ENCODE results near the gene FNIP1. TPM values are rescaled to one million over a fixed set of nuclear protein-coding genes. Genes with fewer than 3 reads are reported as not detected.

Gene FNIP1
- total and polyA plus RNA-seq, 2 of the 8 experiments (the other 6 are each of a cell fraction or from before 2014, with no cell fraction given): 3.5 to 17.3 TPM

GRCh38 chr5:131640043-131640856 lies 156.6 kb downstream of the FNIP1 start:
- DNase-seq (ENCODE audit: low read depth in 1 of 2, low spot score in 2 of 2) (no peak), FAIRE-seq (no peak)
- Histone ChIP-seq H3K9ac (replicated peaks in 1 of 4; ENCODE audit: extremely low read depth in 1 of 4, low read depth in 3 of 4, low read length in 3 of 4) (no peak overlapping the region), H3K27me3 (replicated peaks in 1 of 4; ENCODE audit: control insufficient read depth in 3 of 4, extremely low read depth in 1 of 4, insufficient read depth in 3 of 4, low read length in 3 of 4) (no peaks in the 10 kb centered on the region), H2BK12ac (ENCODE audit: low read depth, low read length) (no peak overlapping the region), H2AK5ac (ENCODE audit: low read depth, low read length) (no peak overlapping the region), H3K27ac (ENCODE audit: low read depth, low read length) (no peak overlapping the region), H4K5ac (ENCODE audit: insufficient read length, low read depth, low read length) (no peak overlapping the region), H3K18ac (ENCODE audit: extremely low read depth, low read length) (no peak overlapping the region), H3K36me3 (ENCODE audit: control insufficient read depth in 2 of 4, insufficient read depth in 4 of 4, low read length in 3 of 4) (peaks cover 0 to under 1% (median 0%) of the 10 kb centered on the region in 4 experiments; a peak in 2 of 8 replicates), H3K79me1 (ENCODE audit: low read depth, low read length) (no peaks in the 10 kb centered on the region), H3K4me1 (replicated peaks in 1 of 4; ENCODE audit: control insufficient read depth in 3 of 4, insufficient read depth in 4 of 4, low read length in 3 of 4) (no peaks in the 10 kb centered on the region), H3K9me3 (ENCODE audit: insufficient read depth in 2 of 2, low read depth in 1 of 2, low read length in 1 of 2) (no peaks in the 10 kb centered on the region), H2BK5ac (ENCODE audit: low read depth, low read length) (no peak overlapping the region), H3K23ac (ENCODE audit: insufficient read length) (no peak overlapping the region), H3K79me2 (ENCODE audit: control insufficient read depth in 1 of 2, insufficient read depth in 2 of 2, low read length in 2 of 2) (no peaks in the 10 kb centered on the region), H2BK15ac (ENCODE audit: low read length) (no peak overlapping the region), H4K8ac (ENCODE audit: extremely low read depth, insufficient read depth, low read length) (no peak overlapping the region), H4K91ac (replicated peaks; ENCODE audit: insufficient read length, low read length) (no peak overlapping the region), H2BK20ac (ENCODE audit: low read length) (no peak overlapping the region), H2BK120ac (replicated peaks; ENCODE audit: low read depth, low read length) (no peak overlapping the region), H3K14ac (ENCODE audit: insufficient read length) (no peak overlapping the region), H4K20me1 (replicated peaks in 1 of 2; ENCODE audit: control insufficient read depth in 1 of 2, insufficient read depth in 2 of 2, low read length in 2 of 2) (no peaks in the 10 kb centered on the region), H3K4me3 (ENCODE audit: extremely low read depth in 1 of 4, insufficient read depth in 2 of 4, low read depth in 3 of 4, low read length in 4 of 4) (no peak overlapping the region), H2AFZ (ENCODE audit: low read length) (no peak overlapping the region), H3K23me2 (ENCODE audit: low read depth, low read length) (peaks cover 2% of the 10 kb centered on the region; the same call in 1 of the 2 replicates), H3K4me2 (ENCODE audit: insufficient read depth in 1 of 2, low read depth in 2 of 2, low read length in 2 of 2) (no peak overlapping the region), H3K56ac (replicated peaks; ENCODE audit: insufficient read length, low read depth, low read length) (no peak overlapping the region), H3K4ac (replicated peaks; ENCODE audit: insufficient read length, low read depth, low read length) (no peak overlapping the region)
- TF ChIP-seq USF2 (IDR thresholded peaks at IDR 0.05; ENCODE audit: low read length) (no peak), EP300 (IDR thresholded peaks at IDR 0.05; ENCODE audit: borderline replicate concordance in 1 of 2, low read depth in 2 of 2, low read length in 2 of 2) (no peak), EGR1 (IDR thresholded peaks at IDR 0.05; ENCODE audit: borderline replicate concordance, low read depth, low read length) (no peak)
- CTCF ChIA-PET (ENCODE audit: partially characterized antibody): interaction anchor here (1.0 to 2.8 kb wide), 6 partner anchors 15 to 367 kb away, joined by 3 to 7 read pairs (median 3); no protein-coding TSS in a partner anchor
- POLR2A ChIA-PET (ENCODE audit: partially characterized antibody): no interaction called here
- 79 to 100% methylated on average over 1 to 5 of the region's 5 CpGs for WGBS, 2 experiments (ENCODE audit: extremely low coverage in 1 of 2, insufficient coverage in 1 of 2, insufficient read length in 1 of 2, insufficient replicate concordance in 2 of 2, low coverage in 1 of 2, low lambda C conversion rate in 2 of 2, missing lambda C conversion rate in 1 of 2)
